ENCODE results near the gene PCDHB9. TPM values are rescaled to one million over a fixed set of nuclear protein-coding genes. Genes with fewer than 3 reads are reported as not detected.
"Not testable (repeated sequence)": the region's sequence is repeated elsewhere in the genome, so short reads cannot be mapped to it uniquely, and the experiment has no call there.

PCDHB9 gene
- polyA plus RNA-seq, 10 donors: 1.4 to 3.9 (median 2.5) TPM

DNA sequence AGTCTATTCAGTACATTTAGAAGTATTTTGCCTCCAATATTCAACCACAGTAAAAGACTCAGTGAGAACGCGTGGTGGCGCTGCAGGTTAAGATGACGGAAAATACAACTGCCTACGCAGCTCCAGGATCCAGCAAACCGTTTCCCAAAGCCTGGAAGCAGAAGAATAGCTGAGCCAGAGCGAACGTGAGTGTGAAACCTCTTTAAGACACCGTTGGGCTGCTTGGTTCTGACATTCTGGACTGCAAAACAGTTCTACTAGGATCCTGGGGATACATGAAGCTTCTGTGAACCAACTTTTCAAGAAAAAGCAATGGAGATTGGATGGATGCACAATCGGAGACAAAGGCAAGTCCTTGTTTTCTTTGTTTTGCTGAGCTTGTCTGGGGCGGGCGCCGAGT, 4.7 kb upstream of the PCDHB9 start, which contains the start of gene PCDHB16:
TSS of gene PCDHB16 (plus strand) at position 140 of the 400 bp plus-strand sequence. CDS start at position 313, 173 bp downstream.
- peak; percentile 9 to 40 (median 27) for DNase-seq

DNA sequence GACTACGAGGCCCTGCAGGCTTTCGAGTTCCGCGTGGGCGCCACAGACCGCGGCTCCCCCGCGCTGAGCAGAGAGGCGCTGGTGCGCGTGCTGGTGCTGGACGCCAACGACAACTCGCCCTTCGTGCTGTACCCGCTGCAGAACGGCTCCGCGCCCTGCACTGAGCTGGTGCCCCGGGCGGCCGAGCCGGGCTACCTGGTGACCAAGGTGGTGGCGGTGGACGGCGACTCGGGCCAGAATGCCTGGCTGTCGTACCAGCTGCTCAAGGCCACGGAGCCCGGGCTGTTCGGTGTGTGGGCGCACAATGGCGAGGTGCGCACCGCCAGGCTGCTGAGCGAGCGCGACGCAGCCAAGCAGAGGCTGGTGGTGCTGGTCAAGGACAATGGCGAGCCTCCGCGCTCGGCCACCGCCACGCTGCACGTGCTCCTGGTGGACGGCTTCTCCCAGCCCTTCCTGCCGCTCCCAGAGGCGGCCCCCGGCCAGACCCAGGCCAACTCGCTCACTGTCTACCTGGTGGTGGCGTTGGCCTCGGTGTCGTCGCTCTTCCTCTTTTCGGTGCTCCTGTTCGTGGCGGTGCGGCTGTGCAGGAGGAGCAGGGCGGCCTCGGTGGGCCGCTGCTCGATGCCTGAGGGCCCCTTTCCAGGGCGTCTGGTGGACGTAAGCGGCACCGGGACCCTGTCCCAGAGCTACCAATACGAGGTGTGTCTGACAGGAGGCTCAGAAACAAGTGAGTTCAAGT, 2.7 kb upstream of the PCDHB9 start:
- not testable (repeated sequence) for DNase-seq

DNA sequence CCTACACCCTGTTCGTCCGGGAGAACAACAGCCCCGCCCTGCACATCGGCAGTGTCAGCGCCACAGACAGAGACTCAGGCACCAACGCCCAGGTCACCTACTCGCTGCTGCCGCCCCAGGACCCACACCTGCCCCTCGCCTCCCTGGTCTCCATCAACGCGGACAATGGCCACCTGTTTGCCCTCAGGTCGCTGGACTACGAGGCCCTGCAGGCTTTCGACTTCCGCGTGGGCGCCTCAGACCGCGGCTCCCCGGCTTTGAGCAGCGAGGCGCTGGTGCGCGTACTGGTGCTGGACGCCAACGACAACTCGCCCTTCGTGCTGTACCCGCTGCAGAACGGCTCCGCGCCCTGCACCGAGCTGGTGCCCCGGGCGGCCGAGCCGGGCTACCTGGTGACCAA, 1.7 kb downstream of the PCDHB9 start:
- DNase-seq: not testable (repeated sequence)

DNA sequence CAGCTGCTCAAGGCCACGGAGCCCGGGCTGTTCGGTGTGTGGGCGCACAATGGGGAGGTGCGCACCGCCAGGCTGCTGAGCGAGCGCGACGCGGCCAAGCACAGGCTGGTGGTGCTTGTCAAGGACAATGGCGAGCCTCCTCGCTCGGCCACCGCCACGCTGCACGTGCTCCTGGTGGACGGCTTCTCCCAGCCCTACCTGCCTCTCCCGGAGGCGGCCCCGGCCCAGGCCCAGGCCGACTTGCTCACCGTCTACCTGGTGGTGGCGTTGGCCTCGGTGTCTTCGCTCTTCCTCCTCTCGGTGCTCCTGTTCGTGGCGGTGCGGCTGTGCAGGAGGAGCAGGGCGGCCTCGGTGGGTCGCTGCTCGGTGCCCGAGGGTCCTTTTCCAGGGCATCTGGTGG, 2.2 kb downstream of the PCDHB9 start:
- not testable (repeated sequence) for DNase-seq

DNA sequence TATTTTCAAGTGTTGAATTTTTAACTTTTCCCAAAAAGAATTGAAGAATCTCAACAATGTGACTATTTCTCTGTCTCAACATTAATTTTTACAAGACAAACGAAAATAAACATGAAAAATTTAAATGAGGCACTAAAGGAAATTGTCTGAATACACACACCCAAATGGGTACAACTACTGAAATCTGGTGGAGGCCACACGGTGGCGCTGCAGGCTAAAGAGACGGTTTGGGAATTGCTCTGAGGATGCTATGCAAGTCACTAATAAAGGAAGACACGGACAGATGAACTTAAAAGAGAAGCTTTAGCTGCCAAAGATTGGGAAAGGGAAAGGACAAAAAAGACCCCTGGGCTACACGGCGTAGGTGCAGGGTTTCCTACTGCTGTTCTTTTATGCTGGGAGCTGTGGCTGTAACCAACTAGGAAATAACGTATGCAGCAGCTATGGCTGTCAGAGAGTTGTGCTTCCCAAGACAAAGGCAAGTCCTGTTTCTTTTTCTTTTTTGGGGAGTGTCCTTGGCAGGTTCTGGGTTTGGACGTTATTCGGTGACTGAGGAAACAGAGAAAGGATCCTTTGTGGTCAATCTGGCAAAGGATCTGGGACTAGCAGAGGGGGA, 5.3 kb downstream of the PCDHB9 start, which contains the start of gene PCDHB10:
TSS of gene PCDHB10 (plus strand) at position 244 of the 616 bp plus-strand sequence. CDS start at position 444, 200 bp downstream.
- DNase-seq: peak in 1 of 3 donors; percentile 13

DNA sequence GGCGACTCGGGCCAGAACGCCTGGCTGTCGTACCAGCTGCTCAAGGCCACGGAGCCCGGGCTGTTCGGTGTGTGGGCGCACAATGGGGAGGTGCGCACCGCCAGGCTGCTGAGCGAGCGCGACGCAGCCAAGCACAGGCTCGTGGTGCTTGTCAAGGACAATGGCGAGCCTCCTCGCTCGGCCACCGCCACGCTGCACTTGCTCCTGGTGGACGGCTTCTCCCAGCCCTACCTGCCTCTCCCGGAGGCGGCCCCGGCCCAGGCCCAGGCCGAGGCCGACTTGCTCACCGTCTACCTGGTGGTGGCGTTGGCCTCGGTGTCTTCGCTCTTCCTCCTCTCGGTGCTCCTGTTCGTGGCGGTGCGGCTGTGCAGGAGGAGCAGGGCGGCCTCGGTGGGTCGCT, 7.4 kb downstream of the PCDHB9 start:
- not testable (repeated sequence) for DNase-seq

DNA sequence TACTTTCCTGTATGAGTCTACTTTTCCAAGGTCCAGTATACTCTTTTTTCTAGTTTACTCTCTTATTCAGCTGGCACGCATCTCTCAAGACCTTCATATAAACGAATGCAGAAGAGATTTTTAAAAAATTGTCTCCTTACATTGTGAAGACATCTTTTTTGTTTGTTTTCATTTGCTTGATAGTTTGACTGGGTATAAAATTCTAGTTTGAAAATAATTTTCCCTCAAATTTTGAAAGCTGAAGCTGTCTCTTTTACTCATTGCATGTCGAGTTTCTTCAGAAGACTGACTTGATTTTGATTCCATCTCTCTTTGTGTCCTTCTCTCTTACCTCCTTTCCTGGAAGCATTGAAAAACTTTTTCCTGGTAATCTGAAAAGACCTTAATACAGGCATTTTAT, 9.4 kb downstream of the PCDHB9 start:
- DNase-seq: no peak

DNA sequence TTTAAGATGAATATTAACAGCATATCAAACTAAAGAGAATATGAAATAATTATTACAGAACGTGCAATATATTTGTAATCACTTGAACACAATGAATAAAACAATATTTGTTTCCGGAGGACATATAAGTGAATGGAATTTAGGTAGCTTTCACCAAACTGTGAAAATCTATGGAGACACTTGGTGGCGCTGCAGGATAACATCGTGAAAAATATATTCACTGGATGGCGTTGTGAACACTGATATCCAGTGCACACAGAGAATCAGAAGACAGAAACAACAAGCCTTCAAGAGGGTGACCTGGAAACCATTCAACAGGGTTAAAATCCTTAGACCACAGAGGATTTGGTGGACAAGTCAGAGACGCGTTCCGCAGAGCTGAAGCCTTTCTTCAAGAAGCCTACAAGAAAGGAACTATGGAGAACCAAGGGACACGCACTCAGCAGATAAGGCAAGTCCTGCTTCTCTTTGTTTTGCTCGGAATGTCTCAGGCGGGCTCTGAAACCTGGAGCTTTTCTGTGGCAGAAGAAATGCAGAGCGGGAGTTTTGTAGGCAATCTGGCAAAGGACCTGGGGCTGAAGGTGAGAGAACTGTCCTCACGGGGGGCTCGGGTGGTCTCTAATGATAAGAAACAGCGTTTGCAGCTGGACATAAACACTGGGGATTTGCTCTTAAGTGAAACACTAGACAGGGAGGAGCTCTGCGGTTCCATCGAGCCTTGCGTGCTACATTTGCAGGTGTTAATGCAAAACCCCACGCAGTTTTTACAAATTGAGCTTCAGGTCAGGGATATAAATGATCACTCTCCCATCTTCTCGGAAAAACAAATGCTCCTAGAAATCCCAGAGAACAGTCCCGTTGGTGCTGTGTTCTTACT, 12.6 kb downstream of the PCDHB9 start, which contains the start of gene PCDHB11:
TSS of gene PCDHB11 (plus strand) at position 269 of the 877 bp plus-strand sequence. CDS start at position 417, 148 bp downstream.
- DNase-seq: peak in 1 of 3 donors; percentile 7

DNA sequence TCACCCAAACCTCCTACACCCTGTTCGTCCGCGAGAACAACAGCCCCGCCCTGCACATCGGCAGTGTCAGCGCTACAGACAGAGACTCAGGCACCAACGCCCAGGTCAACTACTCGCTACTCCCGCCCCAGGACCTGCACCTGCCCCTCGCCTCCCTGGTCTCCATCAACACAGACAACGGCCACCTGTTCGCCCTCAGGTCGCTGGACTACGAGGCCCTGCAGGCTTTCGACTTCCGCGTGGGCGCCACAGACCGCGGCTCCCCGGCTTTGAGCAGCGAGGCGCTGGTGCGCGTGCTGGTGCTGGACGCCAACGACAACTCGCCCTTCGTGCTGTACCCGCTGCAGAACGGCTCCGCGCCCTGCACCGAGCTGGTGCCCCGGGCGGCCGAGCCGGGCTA, 14.2 kb downstream of the PCDHB9 start:
- not testable (repeated sequence) for DNase-seq

DNA sequence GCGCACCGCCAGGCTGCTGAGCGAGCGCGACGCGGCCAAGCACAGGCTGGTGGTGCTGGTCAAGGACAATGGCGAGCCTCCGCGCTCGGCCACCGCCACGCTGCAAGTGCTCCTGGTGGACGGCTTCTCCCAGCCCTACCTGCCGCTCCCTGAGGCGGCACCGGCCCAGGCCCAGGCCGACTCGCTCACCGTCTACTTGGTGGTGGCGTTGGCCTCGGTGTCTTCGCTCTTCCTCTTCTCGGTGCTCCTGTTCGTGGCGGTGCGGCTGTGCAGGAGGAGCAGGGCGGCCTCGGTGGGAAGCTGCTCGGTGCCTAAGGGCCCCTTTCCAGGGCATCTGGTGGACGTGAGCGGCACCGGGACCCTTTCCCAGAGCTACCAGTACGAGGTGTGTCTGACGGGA, 14.7 kb downstream of the PCDHB9 start:
- DNase-seq: not testable (repeated sequence)

DNA sequence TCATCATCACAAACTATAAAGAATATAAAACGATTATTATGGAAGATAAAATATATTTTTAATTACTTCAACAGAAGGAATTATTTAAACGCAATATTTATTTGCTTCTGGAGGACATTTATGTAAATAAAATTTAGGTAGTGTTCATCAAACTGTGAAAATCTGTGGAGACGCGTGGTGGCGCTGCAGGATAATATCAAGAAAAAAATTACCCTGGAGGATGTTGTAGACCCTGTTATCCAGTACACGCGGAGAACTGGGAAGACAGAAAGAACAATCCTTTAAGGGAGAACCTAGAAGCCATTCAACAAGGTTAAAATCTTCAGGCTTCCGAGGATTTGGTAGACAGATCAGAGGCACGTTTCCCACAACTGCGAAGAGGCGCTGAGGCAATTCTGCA, 21.5 kb downstream of the PCDHB9 start, which contains the start of gene PCDHB12:
TSS of gene PCDHB12 (plus strand) at position 242 of the 400 bp plus-strand sequence. CDS start 189 bp downstream, outside the sequence.
- DNase-seq: peak in 1 of 3 donors; percentile 15

DNA sequence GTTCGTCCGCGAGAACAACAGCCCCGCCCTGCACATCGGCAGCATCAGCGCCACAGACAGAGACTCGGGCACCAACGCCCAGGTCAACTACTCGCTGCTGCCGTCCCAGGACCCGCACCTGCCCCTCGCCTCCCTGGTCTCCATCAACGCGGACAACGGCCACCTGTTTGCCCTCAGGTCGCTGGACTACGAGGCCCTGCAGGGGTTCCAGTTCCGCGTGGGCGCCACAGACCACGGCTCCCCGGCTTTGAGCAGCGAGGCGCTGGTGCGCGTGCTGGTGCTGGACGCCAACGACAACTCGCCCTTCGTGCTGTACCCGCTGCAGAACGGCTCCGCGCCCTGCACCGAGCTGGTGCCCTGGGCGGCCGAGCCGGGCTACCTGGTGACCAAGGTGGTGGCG, 23.3 kb downstream of the PCDHB9 start:
- DNase-seq: not testable (repeated sequence)

DNA sequence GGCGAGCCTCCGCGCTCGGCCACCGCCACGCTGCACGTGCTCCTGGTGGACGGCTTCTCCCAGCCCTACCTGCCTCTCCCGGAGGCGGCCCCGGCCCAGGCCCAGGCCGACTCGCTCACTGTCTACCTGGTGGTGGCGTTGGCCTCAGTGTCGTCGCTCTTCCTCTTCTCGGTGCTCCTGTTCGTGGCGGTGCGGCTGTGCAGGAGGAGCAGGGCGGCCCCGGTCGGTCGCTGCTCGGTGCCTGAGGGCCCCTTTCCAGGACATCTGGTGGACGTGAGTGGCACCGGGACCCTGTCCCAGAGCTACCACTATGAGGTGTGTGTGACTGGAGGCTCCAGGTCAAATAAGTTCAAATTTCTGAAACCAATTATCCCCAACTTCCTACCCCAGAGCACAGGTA, 23.9 kb downstream of the PCDHB9 start:
- DNase-seq: not testable (repeated sequence)

DNA sequence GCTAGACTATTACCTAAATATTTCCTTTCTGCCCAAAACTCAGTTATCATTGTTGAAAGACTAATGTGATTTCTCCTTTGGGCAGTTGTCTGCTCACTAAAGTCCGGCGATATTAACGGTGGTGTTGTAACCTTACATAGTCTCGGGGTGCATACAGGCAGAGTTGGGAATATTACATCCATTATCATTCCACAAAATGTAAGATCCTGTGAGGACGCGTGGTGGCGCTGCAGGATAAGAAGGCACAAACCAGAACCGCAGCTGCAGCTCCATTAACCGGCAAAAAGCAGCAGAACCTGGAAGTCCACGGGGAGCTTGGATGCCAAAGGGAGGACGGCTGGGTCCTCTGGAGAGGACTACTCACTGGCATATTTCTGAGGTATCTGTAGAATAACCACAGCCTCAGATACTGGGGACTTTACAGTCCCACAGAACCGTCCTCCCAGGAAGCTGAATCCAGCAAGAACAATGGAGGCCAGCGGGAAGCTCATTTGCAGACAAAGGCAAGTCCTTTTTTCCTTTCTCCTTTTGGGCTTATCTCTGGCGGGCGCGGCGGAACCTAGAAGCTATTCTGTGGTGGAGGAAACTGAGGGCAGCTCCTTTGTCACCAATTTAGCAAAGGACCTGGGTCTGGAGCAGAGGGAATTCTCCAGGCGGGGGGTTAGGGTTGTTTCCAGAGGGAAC, 26.8 kb downstream of the PCDHB9 start, which contains the start of gene PCDHB13:
TSS of gene PCDHB13 (plus strand) at position 264 of the 684 bp plus-strand sequence. CDS start at position 469, 205 bp downstream.
- peak in 2 of 3 donors; percentile 4 to 32 for DNase-seq

DNA sequence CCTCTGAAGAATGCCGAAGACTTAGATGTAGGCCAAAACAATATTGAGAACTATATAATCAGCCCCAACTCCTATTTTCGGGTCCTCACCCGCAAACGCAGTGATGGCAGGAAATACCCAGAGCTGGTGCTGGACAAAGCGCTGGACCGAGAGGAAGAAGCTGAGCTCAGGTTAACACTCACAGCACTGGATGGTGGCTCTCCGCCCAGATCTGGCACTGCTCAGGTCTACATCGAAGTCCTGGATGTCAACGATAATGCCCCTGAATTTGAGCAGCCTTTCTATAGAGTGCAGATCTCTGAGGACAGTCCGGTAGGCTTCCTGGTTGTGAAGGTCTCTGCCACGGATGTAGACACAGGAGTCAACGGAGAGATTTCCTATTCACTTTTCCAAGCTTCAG, 27.6 kb downstream of the PCDHB9 start:
- not testable (repeated sequence) for DNase-seq

DNA sequence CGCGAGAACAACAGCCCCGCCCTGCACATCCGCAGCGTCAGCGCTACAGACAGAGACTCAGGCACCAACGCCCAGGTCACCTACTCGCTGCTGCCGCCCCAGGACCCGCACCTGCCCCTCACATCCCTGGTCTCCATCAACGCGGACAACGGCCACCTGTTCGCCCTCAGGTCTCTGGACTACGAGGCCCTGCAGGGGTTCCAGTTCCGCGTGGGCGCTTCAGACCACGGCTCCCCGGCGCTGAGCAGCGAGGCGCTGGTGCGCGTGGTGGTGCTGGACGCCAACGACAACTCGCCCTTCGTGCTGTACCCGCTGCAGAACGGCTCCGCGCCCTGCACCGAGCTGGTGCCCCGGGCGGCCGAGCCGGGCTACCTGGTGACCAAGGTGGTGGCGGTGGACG, 28.5 kb downstream of the PCDHB9 start:
- DNase-seq: not testable (repeated sequence)

DNA sequence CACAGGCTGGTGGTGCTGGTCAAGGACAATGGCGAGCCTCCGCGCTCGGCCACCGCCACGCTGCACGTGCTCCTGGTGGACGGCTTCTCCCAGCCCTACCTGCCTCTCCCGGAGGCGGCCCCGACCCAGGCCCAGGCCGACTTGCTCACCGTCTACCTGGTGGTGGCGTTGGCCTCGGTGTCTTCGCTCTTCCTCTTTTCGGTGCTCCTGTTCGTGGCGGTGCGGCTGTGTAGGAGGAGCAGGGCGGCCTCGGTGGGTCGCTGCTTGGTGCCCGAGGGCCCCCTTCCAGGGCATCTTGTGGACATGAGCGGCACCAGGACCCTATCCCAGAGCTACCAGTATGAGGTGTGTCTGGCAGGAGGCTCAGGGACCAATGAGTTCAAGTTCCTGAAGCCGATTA, 29.1 kb downstream of the PCDHB9 start:
- not testable (repeated sequence) for DNase-seq

DNA sequence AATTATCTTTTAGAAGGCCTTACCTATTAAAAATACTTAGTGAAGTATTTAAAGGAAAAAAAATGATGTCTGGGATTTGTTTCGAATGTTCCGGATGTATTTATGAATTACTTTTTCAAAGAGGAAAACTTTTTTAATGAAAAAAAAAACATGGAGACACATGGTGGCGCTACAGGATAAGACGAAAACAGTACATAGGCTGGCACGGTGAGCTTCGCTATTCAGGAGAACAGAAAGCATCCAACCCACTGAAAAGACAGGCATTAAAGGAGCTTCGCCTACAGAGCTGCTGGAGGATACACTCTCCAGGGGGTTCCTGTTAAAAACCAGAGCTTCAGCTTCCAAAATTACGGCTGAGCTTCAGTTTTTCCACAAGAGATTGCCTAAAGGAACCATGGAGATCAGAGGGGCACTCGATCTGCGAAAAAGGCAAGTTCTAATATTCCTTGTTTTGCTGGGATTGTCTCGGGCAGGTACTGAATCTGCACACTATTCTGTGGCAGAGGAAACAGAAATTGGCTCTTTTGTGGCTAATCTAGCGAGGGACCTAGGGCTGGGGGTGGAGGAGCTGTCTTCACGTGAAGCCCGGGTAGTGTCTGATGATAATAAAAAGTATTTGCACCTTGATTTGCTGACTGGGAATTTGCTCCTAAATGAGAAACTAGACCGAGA, 36.3 kb downstream of the PCDHB9 start, which contains the start of gene PCDHB14:
TSS of gene PCDHB14 (plus strand) at position 232 of the 672 bp plus-strand sequence. CDS start at position 395, 163 bp downstream.
- DNase-seq: peak in 2 of 3 donors; percentile 4 to 34

DNA sequence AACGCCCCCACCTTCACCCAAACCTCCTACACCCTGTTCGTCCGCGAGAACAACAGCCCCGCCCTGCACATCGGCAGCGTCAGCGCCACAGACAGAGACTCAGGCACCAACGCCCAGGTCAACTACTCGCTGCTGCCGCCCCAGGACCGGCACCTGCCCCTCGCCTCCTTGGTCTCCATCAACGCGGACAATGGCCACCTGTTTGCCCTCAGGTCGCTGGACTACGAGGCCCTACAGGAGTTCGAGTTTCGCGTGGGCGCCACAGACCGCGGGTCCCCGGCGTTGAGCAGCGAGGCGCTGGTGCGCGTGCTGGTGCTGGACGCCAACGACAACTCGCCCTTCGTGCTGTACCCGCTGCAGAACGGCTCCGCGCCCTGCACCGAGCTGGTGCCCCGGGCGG, 37.9 kb downstream of the PCDHB9 start:
- DNase-seq: not testable (repeated sequence)

DNA sequence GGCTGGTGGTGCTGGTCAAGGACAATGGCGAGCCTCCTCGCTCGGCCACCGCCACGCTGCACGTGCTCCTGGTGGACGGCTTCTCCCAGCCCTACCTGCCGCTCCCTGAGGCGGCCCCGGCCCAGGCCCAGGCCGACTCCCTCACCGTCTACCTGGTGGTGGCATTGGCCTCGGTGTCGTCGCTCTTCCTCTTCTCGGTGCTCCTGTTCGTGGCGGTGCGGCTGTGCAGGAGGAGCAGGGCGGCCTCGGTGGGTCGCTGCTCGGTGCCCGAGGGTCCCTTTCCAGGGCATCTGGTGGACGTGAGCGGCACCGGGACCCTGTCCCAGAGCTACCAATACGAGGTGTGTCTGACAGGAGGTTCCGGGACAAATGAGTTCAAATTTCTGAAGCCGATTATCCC, 38.5 kb downstream of the PCDHB9 start:
- DNase-seq: not testable (repeated sequence)
